Endothelial cell of umbilical vein (primary cell): ENCODE results near the gene GNMT.

Experiments
- EZH2 ChIP-seq: IDR thresholded peaks from 2 replicates; pipeline ENCODE4 v1.6.1; 2012; ENCODE audit warnings: borderline replicate concordance, low read depth, mild to moderate bottlenecking, moderate library complexity, low read length, inconsistent platforms; ENCODE audit not compliant: severe bottlenecking
- JUN ChIP-seq: IDR thresholded peaks from 2 replicates; pipeline ENCODE4 v1.6.1; 2011; ENCODE audit warnings: borderline replicate concordance, low read depth; ENCODE audit not compliant: insufficient read length, insufficient read depth
- MAX ChIP-seq: IDR thresholded peaks from 2 replicates; pipeline ENCODE4 v1.6.1; 2011; ENCODE audit not compliant: insufficient read depth, insufficient read length
- MYC ChIP-seq: IDR thresholded peaks from one replicate; pipeline ENCODE4 v1.6.1; 2011; ENCODE audit warnings: mild to moderate bottlenecking, low read depth, low read length
- POLR2A ChIP-seq: IDR thresholded peaks from 2 replicates; pipeline ENCODE4 v1.6.1; 2012; ENCODE audit warnings: low read depth, mild to moderate bottlenecking, control low read depth, low read length
- POLR2AphosphoS5 ChIP-seq: IDR thresholded peaks from 2 replicates; pipeline ENCODE4 v1.6.1; 2012; ENCODE audit warnings: low read depth, mild to moderate bottlenecking, control low read depth, low read length, moderate library complexity; ENCODE audit not compliant: insufficient read depth
- TF ChIP-seq, protein P1 (sequence below), 2 donors: IDR thresholded peaks; 1 replicate in 1 of 2; 2 replicates in 1 of 2; pipeline ENCODE4 v1.5.1; 2011; ENCODE audit warnings: low read length in 2 of 2, mild to moderate bottlenecking in 2 of 2, moderate library complexity in 2 of 2, control low read depth in 1 of 2, inconsistent platforms in 1 of 2, low read depth in 1 of 2; ENCODE audit not compliant: insufficient read depth in 1 of 2; ENCODE audit errors: extremely low read depth in 1 of 2

- TF ChIP-seq JUN (no peak), EZH2 (no peak), POLR2AphosphoS5 (no peak), POLR2A (no peak), MAX (no peak), MYC (no peak)
- TF ChIP-seq, protein P1, sequence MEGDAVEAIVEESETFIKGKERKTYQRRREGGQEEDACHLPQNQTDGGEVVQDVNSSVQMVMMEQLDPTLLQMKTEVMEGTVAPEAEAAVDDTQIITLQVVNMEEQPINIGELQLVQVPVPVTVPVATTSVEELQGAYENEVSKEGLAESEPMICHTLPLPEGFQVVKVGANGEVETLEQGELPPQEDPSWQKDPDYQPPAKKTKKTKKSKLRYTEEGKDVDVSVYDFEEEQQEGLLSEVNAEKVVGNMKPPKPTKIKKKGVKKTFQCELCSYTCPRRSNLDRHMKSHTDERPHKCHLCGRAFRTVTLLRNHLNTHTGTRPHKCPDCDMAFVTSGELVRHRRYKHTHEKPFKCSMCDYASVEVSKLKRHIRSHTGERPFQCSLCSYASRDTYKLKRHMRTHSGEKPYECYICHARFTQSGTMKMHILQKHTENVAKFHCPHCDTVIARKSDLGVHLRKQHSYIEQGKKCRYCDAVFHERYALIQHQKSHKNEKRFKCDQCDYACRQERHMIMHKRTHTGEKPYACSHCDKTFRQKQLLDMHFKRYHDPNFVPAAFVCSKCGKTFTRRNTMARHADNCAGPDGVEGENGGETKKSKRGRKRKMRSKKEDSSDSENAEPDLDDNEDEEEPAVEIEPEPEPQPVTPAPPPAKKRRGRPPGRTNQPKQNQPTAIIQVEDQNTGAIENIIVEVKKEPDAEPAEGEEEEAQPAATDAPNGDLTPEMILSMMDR (IDR thresholded peaks at IDR 0.05; ENCODE audit: extremely low read depth in 1 of 2, insufficient read depth in 1 of 2, low read depth in 1 of 2, low read length in 2 of 2) = no peak
These were observed 32.9 kb downstream of the GNMT start for GRCh38 chr6:42993445-42993844.
